ENCODE measurements around the gene LAMB3. TPM values are rescaled to one million over a fixed set of nuclear protein-coding genes. Genes with fewer than 3 reads are reported as not detected.

LAMB3 gene
- total and polyA plus RNA-seq, 3 donors from 2014 or later = 1.6 to 2.0 (median 1.7) TPM

DNA sequence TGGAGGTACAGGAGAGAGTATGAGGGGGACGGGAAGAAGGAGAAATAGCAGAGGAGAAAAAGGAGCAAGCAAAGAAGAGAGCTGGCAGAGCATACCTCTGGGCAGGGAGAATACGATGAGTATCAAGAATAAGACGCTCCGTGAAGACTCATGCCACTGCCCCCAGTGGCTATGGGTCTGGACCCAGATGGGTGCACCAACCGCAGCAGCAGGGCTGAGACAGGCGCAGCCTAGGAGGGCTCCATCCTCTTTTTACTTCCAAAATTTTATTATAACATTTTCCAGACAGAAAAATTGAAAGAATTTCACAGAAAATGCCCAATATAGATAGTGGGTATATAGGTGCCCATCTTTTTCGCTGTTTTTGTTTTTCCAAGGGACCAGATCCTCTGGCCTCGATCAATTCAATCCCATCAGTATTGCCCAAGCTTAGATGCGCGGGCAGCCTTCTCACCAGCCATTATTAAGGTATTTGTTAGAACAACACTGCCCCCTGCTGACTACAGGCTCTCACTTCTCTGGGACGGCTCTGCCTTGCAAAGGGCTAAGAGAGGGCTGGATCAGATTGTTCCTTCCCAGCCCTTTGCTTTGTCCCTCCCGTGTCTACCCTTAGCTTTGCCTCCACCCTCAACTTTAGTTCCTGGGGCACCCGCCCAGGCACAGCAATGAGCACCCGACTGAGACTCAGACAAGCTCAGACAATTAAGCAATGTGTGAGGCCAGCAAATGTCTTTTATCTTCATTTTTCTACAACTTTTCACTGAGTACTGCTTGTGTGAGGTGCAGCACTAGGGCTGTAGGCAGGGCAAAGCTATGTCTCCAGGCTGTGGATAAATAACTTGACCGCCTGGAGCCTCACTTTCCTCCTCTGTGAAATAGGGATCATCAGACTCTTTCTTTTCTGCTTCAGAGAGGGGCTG, 86.2 kb downstream of the LAMB3 start:
- intact Hi-C loops (cut with DNase I; ENCODE audit: low total_unique reads) = no loop called here
- WGBS, 2 donors = 31 to 32% methylated on average over 15 of the region's 15 CpGs
- DNase-seq = peak; percentile 94

More for the DNA sequence above, 86.2 kb downstream of the LAMB3 start:
- Histone ChIP-seq H3K27me3 (no peaks in the 10 kb centered on the region), H3K27ac (no peak overlapping the region), H3K4me3 (no peak overlapping the region), H3K9me3 (no peaks in the 10 kb centered on the region), H3K4me1 (no peaks in the 10 kb centered on the region), H3K36me3 (ENCODE audit: low read depth, missing control alignments) (no peaks in the 10 kb centered on the region)
- TF ChIP-seq, protein P1, sequence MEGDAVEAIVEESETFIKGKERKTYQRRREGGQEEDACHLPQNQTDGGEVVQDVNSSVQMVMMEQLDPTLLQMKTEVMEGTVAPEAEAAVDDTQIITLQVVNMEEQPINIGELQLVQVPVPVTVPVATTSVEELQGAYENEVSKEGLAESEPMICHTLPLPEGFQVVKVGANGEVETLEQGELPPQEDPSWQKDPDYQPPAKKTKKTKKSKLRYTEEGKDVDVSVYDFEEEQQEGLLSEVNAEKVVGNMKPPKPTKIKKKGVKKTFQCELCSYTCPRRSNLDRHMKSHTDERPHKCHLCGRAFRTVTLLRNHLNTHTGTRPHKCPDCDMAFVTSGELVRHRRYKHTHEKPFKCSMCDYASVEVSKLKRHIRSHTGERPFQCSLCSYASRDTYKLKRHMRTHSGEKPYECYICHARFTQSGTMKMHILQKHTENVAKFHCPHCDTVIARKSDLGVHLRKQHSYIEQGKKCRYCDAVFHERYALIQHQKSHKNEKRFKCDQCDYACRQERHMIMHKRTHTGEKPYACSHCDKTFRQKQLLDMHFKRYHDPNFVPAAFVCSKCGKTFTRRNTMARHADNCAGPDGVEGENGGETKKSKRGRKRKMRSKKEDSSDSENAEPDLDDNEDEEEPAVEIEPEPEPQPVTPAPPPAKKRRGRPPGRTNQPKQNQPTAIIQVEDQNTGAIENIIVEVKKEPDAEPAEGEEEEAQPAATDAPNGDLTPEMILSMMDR (IDR thresholded peaks at IDR 0.05) = peak; percentile 44 to 71 (median 67)
- no peak for TF ChIP-seq POLR2A (IDR thresholded peaks at IDR 0.05)

Small RNA genes within 50 kb of the gene (microRNA-seq; reads per million reads assigned to microRNA genes)
- gene MIR4260 (ENCODE audit: borderline number of aligned reads in 2 of 2, borderline replicate concordance in 1 of 2) = 0 reads per million in 2 donors

Other genes with a start within 250 kb of the LAMB3 start
- 1 to 10 TPM; 1.1 to 1.4 TPM for gene CAMK1G, start 68.7 kb downstream of the LAMB3 start, total RNA-seq
- gene CAMK1G, start 68.7 kb downstream of the LAMB3 start, polyA plus RNA-seq (ENCODE audit: insufficient read depth, low read depth, low replicate concordance) = 2.0 TPM
- 10 to 100 TPM; 73.5 to 84.1 TPM for gene G0S2, start 23.0 kb upstream of the LAMB3 start, total RNA-seq
- 59.1 TPM for gene G0S2, start 23.0 kb upstream of the LAMB3 start, polyA plus RNA-seq (ENCODE audit: insufficient read depth, low read depth, low replicate concordance)
- 10 to 100 TPM; 17.6 to 18.0 TPM for gene HSD11B1, start 52.4 kb upstream of the LAMB3 start, total RNA-seq
- gene HSD11B1, start 52.4 kb upstream of the LAMB3 start, polyA plus RNA-seq (ENCODE audit: insufficient read depth, low read depth, low replicate concordance) = 19.5 TPM
- 1 to 10 TPM in 1 of 2 donors, under 1 TPM in 1; 0.63 to 3.3 TPM for gene TRAF3IP3, start 103.6 kb upstream of the LAMB3 start, total RNA-seq
- gene TRAF3IP3, start 103.6 kb upstream of the LAMB3 start, polyA plus RNA-seq (ENCODE audit: insufficient read depth, low read depth, low replicate concordance) = 9.2 TPM
- gene C1orf74, start 132.1 kb upstream of the LAMB3 start, total RNA-seq = 1 to 10 TPM; 5.0 to 5.2 TPM
- 2.6 TPM for gene C1orf74, start 132.1 kb upstream of the LAMB3 start, polyA plus RNA-seq (ENCODE audit: insufficient read depth, low read depth, low replicate concordance)
- 10 to 100 TPM in 1 of 2 donors, 1 to 10 TPM in 1; 8.7 to 19.2 TPM for gene IRF6, start 153.7 kb upstream of the LAMB3 start, total RNA-seq
- 8.2 TPM for gene IRF6, start 153.7 kb upstream of the LAMB3 start, polyA plus RNA-seq (ENCODE audit: insufficient read depth, low read depth, low replicate concordance)
- gene UTP25, start 175.5 kb upstream of the LAMB3 start, total RNA-seq = 1 to 10 TPM; 7.1 to 7.7 TPM
- 4.0 TPM for gene UTP25, start 175.5 kb upstream of the LAMB3 start, polyA plus RNA-seq (ENCODE audit: insufficient read depth, low read depth, low replicate concordance)

Data from testis (tissue), 3 donors.